Superior temporal gyrus (tissue), 1 donor: ENCODE measurements around the gene SURF2.

ENCODE experiments used
- DNase-seq: peaks from one replicate; pipeline ENCODE4 v3.0.0-alpha.2; 2016; ENCODE audit errors: extremely low spot score

Gene SURF2

GRCh38 chr9:133354766-133355165 is 1.6 kb upstream of the SURF2 start:
- DNase-seq = no peak

GRCh38 chr9:133355881-133356357 is 431 bp upstream of the SURF2 start:
- DNase-seq = no peak

GRCh38 chr9:133357656-133358055 is 1.3 kb downstream of the SURF2 start:
- DNase-seq = no peak

DNA sequence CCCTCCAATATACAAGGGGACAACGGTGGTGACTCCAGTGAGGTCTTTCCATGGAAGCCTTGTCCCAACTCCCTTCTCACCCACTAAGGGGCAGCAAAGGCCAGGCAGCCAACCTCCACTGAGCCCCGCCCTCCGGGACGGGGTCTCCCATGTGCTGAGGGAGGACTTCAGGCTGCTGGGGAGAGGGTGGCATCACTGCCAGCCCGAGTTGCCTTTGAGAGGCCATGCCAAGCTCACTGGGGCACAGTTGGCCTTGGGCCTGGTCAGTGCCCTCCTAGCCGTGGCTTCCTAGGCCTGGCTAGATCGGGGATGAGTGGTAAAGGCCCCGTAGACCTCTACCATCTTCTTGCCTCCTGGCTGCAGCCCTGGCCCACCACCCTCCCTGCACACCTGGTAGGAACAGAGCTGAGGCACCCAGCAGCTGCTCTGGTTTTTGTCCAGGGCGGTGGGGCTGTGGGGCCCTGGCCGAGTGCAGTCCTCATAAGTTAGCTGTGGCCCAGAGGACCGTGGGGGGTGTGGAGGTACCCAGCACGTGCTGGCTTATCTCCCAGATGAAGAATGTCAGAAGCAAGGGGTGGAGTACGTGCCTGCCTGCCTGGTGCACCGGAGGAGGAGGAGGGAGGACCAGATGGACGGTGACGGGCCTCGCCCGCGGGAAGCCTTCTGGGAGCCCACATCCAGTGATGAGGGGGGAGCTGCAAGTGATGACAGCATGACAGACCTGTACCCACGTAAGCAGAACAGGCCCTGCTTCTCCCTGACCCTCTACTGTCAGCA is 3.2 kb downstream of the SURF2 start:
- DNase-seq = no peak

- DNase-seq = no peak
Measured at GRCh38 chr9:133360400-133361393, 4.3 kb downstream of the SURF2 start.

GRCh38 chr9:133361507-133362092 is 5.2 kb downstream of the SURF2 start:
- no peak for DNase-seq

DNA sequence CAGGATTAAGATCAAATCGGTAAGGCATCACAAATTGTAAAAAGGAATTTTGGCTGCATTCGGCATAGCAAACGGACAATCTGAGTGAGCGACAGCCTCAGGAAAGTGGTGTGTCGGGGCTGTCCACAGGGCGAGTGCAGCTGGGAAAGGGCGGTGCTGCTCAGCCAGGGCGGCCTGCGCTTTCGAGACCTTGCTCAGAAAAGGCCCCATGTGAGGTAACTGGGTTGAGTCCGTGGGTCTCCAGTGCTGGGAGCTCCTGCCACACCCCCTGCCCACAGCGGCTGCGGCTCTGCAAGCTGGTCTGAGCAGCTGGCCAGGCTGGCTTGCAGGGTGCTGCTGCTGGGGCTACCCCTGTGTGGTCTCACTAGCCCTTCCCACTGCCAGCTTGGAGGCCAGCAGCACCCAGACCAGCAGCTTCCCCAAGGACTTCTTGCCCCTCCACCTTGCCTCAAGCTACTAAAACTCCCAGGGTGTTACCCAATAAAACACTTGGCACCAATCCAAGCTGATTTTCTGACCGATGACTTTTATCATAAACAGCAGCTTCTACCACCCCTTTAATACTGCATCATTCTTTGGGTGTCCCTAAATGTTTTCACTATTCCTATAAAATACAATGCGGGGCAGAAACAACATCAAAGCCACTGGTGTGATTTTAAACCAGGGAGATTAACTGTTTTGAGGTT is 6.2 kb downstream of the SURF2 start:
- no peak for DNase-seq

- no peak for DNase-seq
Measured at GRCh38 chr9:133366435-133366834, 10.1 kb downstream of the SURF2 start.

- no peak for DNase-seq
Measured at GRCh38 chr9:133367221-133367620, 10.9 kb downstream of the SURF2 start.

GRCh38 chr9:133367778-133368177 is 11.4 kb downstream of the SURF2 start:
- DNase-seq = no peak

- DNase-seq = peak; percentile 12
Measured at GRCh38 chr9:133368249-133368881, 12.0 kb downstream of the SURF2 start.

- DNase-seq = no peak
Measured at GRCh38 chr9:133369422-133369821, 13.1 kb downstream of the SURF2 start.

- DNase-seq = no peak
Measured at GRCh38 chr9:133369933-133370332, 13.6 kb downstream of the SURF2 start.

DNA sequence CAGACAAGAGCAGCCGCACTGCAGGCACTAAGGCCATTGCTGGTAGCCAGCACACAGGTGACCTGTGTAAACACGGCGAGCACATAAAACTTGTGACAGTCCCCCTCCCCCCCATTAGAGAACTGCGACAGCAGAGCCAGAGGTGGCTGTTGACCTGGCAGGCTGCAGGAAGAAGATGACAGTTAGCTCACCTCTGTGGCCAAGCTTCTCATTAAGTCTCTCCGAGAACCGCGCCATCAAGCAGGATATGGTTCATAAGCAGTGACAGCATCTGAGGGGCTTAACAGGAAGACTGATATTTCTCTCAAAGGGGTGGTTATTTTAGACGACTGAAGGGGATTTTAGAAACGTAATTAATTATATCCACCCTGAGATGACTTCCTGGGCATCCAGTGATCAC is 14.3 kb downstream of the SURF2 start:
- DNase-seq = no peak

DNA sequence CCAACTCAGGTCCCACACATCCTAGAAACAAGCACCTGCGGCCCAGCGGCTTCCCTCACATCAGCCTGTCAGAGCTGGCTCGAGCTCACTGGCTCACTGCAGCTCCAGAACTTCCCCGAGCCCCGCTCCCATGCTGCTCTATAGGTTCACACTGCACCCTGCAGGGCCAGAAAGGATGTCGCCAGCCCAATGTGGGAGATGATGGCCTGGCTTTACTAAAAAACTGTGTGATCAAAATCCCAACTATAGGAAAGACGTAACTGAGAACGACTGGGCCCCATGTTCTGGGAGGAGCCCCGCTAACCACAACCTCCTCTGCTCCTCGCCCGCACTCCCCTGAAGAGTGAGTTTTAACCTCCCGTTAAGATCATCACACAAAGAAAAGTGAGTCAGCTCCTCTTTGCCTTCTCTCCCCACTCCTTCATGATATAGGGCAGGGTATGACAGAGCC is 14.9 kb downstream of the SURF2 start:
- DNase-seq = no peak

GRCh38 chr9:133372144-133372543 is 15.8 kb downstream of the SURF2 start:
- no peak for DNase-seq

- DNase-seq = no peak
Measured at GRCh38 chr9:133374612-133375115, 18.3 kb downstream of the SURF2 start.

DNA sequence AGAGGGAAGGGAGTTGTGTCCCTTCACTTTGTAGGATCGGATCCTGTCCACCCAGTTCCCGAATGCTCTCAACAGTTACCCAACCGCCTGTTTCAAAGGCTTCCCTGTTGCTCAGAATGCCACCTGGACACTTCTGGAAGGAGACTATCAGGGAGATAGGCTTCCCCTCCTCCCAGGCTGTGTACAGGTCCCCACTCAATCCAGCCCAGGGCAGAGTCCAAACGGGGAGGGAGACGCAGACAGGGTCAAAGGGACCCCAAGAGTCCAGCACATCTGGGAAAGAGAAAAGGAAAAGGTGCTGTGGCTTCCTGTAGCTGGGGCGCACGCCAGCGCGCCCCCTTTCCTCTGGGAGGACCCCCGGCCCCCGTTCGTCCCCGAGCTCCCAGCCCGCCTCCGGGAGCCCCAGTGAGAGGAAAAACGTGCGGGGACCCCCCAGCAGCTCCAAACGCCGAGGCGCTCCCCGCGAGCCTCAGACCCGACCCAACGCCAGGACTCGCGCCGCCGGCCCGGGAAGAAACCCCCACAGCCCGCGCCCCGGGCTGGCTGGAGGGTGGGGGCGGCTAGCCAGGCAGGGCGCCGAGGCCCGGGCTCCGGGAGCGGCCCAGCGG is 18.9 kb downstream of the SURF2 start:
- no peak for DNase-seq

DNA sequence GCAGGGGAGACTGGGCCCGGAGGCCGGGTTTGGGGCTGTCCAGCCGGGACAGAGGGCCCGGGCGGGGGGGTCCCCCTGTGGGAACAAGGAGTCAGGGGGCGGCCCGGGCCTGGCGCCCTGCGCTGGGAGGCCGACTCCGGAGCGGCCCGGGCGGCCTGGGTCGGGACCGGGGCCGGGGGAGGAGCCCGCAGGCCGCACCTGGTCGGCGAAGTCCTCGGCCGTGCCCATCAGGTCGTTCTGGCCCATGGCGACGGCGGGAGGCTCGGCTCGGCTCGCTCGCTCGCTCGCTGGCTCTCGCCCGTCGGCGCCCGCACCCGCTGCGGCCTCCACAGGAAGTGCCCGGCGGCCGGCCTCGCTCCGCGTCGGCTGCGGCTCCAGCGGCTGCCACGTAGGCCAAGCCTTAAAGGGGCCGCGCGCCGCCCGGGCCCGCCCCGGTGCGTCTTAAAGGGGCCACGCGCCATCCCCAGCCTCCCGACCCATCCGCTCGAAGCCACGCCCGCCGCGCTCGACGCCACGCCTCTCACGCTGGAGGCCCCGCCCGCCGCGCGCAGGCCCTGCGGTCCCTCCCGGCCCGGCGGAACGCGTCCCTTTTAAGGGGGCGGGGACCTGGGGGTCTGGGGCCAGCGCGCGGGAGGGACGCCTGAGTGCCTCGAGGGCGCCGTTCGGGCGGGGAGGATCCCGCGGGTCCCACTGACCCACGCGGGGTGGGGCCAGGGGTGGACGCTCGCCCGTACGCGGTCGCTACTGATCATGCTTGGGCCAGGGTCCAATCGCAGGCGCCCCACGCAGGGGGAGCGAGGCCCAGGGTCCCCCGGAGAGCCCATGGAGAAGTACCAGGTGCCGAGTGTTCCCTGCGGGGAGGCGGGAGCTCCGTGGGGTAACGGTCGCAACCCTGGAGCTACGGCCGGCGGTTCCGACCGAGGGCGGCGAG is 19.6 kb downstream of the SURF2 start, which contains the start of the genes STKLD1 and SURF4:
STKLD1 (plus strand) TSS at position 643 of the 931 bp plus-strand sequence; CDS start at position 751, 108 bp downstream.
SURF4 (minus strand) TSS at position 337 of the 931 bp plus-strand sequence; CDS start at position 246, 91 bp downstream.
- peak; percentile 94 for DNase-seq
